GM11168 (cell line): Measurements from ENCODE around the gene SSH2.
"Not testable (repeated sequence)": the region's sequence is repeated elsewhere in the genome, so short reads cannot be mapped to it uniquely, and the experiment has no call there.

Experiments
- in situ Hi-C: fragments of 300-500 bp; cut with MboI; formaldehyde crosslinking; loops from one replicate; pipeline ENCODE4 v1.12.0; 2022; ENCODE audit warnings: low sequenced_read_pairs; ENCODE audit not compliant: unreplicated experiment

Gene SSH2

DNA sequence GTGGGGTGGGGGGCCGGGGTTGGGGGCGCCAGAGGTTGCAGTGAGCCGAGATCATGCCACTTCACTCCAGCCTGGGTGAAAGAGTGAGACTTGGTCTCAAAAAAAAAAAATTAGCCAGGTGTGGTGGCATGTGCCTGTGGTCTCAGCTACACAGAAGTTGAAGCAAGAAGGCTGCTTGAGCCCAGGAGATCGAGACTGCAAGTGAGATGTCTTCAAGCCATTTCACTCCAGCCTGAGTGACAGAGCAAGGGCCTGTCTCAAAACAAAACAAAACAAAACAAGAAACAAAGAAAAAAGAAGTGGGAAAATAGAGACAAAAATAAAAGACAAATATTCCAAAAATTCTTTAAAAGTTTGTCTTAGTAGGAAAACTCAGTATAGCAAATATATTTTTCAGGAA is 172.2 kb downstream of the SSH2 start:
- in situ Hi-C loops, result no loop called here

DNA sequence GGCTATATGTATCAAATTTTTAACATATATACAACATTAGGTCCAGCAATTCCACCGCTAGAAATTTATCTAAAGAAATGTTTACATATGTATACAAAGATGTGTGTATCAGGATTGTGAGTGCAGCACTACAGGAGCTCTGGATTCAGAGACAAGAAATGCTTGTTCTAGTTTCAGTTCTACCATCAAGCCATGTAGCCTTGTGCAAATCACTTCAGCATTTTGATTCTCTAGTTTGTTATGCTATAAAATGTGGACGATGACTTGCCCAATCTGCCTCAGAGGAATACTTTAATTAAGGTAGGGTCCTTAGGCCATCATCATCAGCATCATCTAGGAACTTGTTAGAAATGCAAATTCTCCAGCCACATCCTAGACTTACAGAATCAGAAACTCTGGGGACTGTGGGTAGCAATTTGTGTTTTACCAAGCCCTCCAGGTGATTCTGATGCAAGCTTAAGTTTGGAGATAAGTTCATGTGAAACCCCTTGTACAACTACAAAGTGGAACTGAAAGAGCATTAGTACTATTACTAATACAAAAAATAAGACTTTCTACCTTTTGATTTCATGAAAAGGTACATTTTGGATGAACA is 176.1 kb downstream of the SSH2 start:
- in situ Hi-C loops, result no loop called here

DNA sequence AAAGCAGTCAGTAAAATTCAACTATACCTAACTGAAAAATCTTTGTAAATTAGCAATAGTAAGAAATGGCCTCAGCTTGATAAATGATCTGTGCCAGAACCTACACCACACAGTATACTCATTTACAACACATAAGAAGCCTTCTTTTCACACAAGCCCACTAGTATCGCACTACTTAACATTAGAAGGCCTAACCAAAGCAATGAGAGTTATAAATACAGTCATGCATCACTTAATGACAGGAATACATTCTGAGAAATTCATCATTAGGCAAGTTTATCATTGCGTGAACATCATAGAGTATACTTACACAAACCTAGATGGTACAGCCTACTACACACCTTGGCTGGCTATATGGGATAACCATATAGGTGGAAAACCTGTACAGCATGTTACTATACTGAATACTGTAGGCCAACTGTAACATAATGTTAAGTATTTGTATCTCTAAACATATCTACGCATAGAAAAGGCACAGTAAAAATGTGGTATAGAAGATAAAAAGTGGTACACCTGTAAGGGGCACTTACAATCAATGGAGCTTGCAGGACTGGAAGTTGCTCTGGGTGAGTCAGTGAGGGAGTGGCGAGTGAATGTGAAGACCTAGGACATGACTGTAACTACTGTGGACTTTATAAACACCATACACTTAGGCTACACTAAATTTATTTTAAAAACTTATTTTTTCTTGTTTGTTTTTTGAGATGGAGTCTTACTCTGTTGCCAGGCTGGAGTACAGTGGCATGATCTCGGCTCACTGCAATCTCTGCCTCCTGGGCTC is 180.8 kb downstream of the SSH2 start:
- in situ Hi-C loops, result no loop called here

DNA sequence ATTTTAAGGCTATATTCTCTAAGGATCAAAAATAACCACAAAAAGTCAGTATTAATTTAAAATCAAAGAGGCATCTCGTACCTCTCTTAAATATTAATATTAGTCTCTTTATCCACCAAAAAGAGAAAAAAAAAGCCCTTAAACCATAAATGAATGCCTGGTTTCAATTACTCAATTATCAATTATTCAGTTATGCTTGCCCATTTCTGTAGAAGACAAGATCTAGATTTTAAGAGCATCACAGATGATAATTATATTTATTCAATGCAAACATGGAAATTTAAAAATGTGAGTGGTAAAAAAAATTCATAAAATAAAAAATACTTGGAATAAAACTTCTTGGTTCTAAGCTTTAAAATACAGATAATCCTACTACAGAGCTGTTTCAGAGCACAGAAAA is 181.6 kb downstream of the SSH2 start:
- in situ Hi-C loops, result no loop called here

DNA sequence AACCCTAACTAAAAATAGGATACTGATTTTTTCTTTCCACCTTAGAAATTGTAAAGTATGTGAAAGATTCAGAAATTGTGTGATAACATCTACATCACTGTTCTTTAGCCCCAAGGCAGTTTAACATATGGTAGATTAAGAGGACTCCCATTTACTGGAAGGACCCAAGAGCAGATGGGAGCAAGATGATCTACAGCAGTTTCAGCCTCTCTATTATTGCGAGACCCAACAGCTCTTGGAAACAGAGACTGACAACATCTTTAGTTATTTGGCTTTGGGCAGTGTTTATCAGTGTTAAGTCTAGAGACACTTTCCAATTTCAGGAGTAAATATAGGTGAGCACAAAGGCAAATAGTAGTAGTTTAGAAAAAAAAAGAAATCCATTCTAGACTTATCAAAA is 182.4 kb downstream of the SSH2 start:
- in situ Hi-C loops, result no loop called here

DNA sequence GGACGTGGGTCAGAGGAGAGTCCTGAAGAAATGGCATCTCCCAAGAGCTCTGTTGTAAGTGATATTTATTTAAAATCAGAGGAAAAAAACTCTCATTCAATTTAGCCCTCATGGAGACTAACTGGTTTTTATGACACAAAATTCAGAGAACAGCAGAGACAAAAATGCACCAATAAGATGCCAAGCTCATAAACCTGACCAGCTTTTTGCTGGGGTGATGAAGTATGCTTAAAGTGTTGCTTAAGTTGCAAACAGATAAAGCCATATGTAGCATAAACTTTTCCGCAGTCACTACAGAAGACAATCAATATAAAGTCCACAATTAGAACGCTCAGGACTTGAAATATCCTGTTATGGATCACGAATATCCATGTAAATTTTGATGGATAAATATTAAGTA is 183.4 kb downstream of the SSH2 start:
- in situ Hi-C loops, result no loop called here

DNA sequence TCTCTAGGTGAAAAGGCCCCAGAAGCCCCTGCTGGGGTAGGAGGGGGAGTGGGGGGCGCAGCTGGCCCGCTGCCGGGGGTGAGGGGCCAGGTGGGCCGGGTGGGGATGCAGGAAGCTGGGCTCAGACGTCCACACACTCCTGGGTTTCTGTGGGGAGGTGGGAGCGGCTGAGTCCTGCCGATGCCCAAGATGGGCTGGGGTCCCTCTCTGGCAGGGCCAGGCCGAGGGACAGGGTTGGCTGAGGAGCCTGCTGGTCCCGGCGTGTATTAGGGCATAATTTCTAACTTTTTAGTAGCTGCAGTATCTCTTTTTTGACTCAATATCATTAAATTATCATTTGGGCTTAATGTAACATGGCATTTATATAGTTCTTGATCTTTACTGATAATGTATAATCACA is 185.9 kb downstream of the SSH2 start:
- in situ Hi-C loops, result no loop called here

DNA sequence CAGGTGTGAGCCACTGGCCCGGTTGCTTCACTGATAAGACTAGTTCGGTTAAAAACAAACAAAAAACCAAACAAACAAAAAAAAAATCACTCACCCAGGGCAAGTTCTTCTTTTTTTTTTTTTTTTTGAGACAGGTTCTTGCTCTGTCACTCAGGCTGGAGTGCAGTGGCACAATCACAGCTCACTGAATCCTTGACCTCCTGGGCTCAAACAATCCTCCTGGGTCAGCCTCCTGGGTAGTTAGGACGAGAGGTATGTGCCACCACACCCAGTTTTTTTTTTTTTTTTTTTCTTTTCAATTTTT is 187.9 kb downstream of the SSH2 start:
- in situ Hi-C loops, result no loop called here

DNA sequence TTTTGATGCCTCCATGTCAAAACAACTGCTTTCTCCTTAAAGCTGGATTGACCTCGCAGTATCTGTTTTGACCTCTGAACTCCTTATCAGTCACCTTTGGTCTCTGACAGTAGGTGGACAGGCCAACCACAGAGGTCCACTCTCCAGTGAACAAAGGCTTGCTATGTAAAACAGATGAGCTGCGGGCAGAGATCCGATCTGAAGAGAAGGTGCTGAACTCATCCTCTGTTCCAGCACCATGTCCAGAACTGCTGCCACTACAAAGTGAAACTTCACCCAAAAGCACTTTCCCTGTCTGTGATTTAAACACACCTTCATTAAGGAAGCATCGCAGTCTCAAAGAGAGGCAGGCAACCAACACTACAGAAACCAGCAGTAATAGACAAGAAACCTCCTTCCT is 190.0 kb downstream of the SSH2 start:
- in situ Hi-C loops, result no loop called here

DNA sequence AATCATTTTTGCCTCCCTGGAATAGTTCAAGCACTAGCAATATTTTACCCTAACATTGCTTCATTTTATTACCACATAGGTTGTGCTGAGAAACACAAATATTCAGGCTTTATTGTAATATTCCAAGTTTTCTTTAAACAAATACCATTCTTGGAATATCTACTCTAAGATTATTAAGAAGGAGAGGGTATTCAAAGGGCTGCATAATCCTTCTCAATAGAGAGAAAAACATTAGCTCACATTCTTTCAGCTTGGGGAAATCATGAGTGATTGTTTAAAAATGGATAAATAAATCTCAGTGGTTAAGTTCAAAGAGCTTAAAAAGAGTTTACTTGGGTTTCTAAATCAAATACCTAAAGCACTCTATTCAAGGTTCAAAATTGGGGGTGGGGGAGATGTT is 195.4 kb downstream of the SSH2 start:
- in situ Hi-C loops, result no loop called here

DNA sequence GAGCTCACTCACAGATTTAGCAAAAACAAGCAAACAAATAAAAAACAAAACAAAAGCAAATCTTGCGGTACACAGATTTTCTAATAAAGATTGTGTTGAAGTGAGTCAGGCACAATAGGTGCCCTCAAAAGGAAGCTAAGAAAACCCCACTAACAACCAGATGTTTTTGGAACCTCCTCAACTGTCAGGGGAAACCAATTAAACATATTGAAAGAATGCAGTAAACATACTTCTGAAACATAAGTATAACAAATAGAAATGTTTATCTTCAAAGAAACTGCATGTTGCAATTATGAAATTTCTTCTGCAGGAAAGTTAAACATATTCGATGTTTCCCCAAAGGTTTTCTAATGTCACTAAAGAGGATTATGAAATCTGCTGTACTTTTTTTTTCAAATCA is 196.9 kb downstream of the SSH2 start:
- in situ Hi-C loops, result no loop called here

DNA sequence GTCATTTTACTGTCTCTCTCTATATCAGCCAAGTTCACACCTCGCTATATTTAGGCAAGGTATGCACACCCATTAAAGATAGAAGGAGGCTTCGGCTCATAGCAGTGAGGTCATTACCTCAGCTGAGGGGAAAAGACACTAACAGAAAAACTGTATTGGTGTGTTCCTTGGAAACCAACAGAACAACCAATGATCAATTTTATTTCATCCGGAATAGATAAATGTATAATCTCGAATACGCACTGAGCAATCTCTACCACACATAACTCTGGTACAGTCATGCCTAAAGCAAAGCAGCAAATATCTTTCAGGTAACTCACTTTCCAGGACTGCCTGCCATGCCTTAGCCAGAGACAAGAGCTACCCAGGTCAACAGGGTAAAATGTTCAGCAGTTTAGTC is 197.4 kb downstream of the SSH2 start:
- in situ Hi-C loops, result no loop called here

DNA sequence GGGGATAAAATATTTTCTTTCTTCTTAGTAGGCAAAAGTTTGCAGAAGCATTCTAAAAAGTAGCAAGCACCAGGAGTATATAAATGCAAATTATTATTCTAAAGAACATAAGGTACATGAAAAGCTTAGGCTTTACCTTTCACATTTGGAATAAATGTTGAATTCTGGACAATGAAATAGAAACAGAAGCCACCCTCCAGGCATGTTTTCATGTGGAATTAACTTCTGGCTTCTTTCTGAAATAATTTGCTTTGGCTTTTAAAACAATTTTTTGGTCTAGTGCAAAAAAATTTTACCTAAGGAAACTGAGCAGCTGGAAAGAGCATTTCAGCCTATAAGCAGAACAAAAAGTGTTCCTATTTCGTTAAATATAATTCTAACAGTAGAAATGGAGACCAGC is 197.8 kb downstream of the SSH2 start:
- in situ Hi-C loops, result no loop called here

DNA sequence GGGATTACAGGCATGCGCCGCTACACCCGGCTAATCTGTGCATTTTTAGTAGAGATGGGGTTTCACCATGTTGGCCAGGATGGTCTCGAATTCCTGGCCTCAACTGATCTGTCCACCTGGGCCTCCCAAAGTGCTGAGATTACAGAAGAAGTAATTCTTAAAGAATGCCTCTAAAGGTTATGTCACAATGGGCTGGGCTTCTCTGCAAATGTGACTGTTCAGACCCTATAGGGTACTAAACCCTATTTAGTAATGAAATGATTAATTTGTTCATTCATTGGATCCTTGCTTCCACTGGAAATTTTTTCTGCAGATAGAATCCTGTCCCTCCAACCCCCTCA is 198.5 kb downstream of the SSH2 start:
- in situ Hi-C loops, result no loop called here

DNA sequence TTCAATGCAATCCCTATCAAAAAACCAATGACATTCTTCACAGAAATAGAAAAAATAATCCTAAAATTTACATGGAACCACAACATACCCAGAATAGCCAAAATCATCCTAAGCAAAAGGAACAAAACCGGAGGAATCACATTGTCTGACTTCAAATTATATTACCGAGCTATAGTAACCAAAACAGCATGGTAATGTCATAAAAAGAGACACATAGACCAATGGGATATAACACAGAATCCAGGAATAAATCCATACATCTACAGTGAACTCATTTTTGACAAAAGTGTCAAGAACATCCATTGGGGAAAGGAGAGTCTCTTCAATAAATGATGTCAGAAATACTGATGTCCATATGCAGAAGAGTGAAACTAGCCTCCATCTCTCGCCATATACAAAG is 201.5 kb downstream of the SSH2 start:
- in situ Hi-C loops, result no loop called here

DNA sequence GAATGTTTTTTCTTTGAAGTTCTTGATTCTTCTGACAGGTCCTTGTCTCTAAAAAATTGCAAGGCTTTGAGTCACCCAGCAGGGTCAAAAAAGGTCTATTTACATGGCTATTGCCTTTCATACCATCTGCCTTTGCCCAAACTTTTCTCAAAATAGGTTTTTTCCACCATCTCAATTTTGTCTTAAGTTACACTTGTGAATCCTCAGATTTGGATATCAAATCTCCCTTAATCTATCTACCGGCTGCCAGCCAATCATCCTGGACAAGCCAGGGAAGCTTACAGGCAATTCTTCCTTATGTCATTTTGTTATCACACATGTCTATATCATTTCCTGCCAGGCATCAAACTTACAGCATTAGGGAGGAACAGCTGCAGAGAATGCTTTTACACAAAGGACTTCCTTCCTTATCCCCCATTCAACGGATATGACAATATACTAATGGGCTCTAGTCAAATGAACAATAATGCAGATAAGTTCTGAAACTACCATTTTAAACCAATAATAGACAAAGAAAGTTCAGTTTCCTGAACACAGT is 203.2 kb downstream of the SSH2 start:
- in situ Hi-C loops, result no loop called here

DNA sequence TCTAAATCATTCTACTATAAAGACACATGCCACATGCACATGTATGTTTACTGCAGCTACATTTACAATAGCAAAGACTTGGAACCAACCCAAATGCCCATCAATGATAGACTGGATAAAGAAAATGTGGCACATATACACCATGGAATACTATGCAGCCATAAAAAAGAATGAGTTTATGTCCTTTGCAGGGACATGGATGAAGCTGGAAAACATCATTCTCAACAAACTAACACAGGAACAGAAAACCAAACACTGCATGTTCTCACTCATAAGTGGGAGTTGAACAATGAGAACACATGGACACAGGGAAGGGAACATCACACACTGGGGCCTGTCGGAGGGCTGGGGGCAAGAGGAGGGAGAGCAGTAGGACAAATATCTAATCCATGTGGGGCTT is 204.6 kb downstream of the SSH2 start:
- in situ Hi-C loops, result not testable (repeated sequence)

DNA sequence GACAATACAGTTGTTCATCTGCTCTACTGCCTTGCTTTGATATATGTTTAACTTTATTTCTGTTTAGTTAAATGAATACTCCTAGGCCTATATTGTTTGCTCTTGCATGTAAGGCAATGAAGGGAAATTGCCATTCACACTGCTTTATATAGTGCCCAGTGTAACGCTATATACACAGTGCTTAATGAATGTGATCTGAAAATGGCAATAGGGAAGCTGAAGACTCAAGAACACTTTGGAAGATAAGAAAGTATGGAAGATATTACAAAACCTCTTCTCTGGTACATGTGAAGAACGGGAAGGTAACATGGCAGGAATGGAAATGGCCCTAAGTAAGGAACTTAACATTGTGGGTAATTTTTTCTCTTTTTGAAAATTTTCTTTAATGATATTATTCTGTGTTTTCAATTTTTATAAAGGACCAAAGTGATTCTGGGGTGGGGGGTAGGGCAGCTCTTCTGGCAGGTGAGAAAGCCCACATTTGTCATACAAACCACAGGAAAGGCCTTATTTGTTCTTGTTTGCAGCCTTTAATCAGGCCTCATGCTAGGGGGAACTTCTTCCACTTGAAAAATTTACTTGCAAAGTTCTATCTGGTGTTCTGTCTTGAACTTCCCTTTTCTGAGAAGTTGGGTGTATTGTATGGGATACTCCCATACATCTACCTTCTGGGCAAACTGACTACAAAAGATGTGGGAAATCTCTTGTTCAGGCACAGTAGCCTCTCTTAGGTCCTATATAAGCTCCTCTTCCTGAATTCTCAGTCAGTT is 206.6 kb downstream of the SSH2 start:
- in situ Hi-C loops, result no loop called here

DNA sequence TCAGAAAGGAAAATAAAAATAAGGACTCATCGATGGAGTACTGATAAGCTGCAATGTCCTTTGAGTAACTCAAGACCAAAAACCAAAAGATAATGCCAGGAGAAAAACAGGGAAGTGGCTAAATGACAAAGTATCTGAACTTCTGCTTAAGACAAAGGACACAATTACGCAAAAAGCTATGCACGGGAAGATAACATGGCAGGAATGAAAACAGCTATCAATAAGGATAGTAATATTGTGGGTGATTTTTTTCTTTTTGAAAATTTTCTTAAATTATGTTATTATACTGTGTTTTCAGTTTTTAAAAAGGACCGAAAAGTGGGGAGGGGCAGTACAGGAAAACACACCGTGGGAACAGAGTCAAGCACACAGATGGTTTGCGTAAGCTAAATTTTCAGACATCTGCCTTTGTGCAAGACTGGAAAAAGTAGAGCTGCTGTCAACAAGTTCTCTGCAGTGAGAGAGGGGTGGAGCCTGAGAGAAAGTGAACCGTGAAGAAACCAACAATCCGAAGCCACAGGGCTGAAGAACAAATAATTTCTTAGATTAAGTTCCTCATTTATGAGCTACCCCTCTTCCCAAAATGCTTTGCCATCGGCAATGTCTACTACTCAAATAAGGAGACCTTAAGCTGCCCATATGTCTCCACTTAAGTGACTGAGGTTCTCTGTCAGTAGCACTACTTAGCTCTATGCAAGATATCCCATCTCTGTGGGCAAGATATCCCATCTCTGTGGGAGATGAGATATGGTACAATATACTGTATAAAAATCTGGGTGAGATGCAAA is 207.4 kb downstream of the SSH2 start:
- in situ Hi-C loops, result no loop called here

DNA sequence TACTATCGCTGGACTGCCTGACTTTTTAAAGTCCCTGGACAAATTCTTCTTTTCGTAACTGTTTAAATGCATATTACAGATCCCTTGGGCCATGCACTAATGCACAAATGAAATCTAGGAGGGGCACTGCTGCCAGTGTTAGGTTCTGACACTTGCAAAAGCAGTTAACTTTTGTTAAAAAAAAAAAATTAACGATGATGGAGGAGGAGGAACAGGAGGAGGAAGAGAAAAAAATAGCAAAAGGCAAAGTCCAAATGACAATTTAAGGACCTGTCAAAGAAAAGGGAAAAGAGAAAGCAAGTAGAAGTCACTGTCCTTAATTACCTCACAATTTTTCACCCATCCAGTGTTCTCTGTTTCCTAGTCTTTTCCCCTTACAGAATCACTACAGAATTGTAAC is 209.5 kb downstream of the SSH2 start:
- in situ Hi-C loops, result no loop called here

DNA sequence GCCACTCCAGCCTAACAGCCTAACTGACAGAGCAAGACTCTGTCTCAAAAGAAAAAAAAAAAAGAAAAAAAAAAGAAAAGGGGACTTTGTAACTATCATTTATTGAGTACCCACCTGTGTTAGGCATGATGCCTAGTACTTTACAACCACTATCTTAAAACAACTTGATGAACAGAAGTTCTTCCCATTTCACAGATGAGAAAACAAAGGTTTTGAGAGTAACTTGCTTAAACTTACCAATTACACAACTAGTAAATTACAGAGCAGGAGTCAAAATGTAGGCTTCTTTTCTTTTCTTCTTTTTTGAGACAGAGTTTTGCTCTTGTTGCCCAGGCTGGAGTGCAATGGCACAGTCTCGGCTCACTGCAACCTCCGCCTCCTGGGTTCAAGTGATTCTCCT is 210.6 kb downstream of the SSH2 start:
- in situ Hi-C loops, result no loop called here
